GM12878 (cell line): ENCODE results near the gene PNMT. TPM values are rescaled to one million over a fixed set of nuclear protein-coding genes. Genes with fewer than 3 reads are reported as not detected.
A peak's percentile ranks its signal among the peaks of the same experiment; 100 is the strongest.

Experiments
- ATF7 ChIP-seq: fragments of 450-650 bp; IDR thresholded peaks from 2 replicates; pipeline ENCODE4 v1.6.1; 2016; ENCODE audit warnings: low read depth, mild to moderate bottlenecking
- BCL11A ChIP-seq: IDR thresholded peaks from 2 replicates; pipeline ENCODE4 v1.6.1; 2011; ENCODE audit warnings: low read depth, low read length
- DPF2 ChIP-seq: fragments of 450-650 bp; IDR thresholded peaks from 2 replicates; pipeline ENCODE4 v1.6.1; 2017; ENCODE audit warnings: mild to moderate bottlenecking
- GATAD2B ChIP-seq: fragments of 450-650 bp; conservative IDR thresholded peaks from 2 replicates; pipeline ENCODE4 v1.6.1; 2017; ENCODE audit warnings: low read depth, mild to moderate bottlenecking, moderate library complexity
- HDAC2 ChIP-seq: fragments of 200-600 bp; sonication (generic); IDR thresholded peaks from 2 replicates; pipeline ENCODE4 v1.6.1; 2017
- HDGF ChIP-seq: fragments of 450-650 bp; IDR thresholded peaks from 2 replicates; pipeline ENCODE4 v1.6.1; 2016; ENCODE audit warnings: antibody characterized with exemption
- IKZF2 ChIP-seq, 2 experiments: fragments of 450-650 bp; IDR thresholded peaks; 2 replicates each; pipeline ENCODE4 v1.6.1; 2017; ENCODE audit warnings: mild to moderate bottlenecking in 2 of 2, moderate library complexity in 2 of 2
- NBN ChIP-seq: fragments of 450-650 bp; IDR thresholded peaks from 2 replicates; pipeline ENCODE4 v1.6.1; 2016
- POU2F2 ChIP-seq: IDR thresholded peaks from 3 replicates; pipeline ENCODE4 v1.6.1; 2011; ENCODE audit warnings: low read depth, mild to moderate bottlenecking, low read length, borderline replicate concordance
- SMARCA5 ChIP-seq: fragments of 450-650 bp; IDR thresholded peaks from 2 replicates; pipeline ENCODE4 v1.6.1; 2017; ENCODE audit warnings: mild to moderate bottlenecking
- ZNF24 ChIP-seq: fragments of 450-650 bp; IDR thresholded peaks from 2 replicates; pipeline ENCODE4 v1.6.1; 2017; ENCODE audit warnings: antibody characterized with exemption, mild to moderate bottlenecking
- polyA plus RNA-seq, 11 experiments: library from polyadenylated mRNA; depleted of rRNA in 4 of 11; unstranded in 6 of 11; stranded (reverse) in 5 of 11; fragments of >200 nt; fragmentation: Nextera tagmentation in 4 of 11; fragmentation: Illumina TruSeq in 1 of 11; extraction: Ambion mirVana in 4 of 11; extraction: Trizol in 1 of 11; gene quantifications; 1 replicate in 1 of 11; 2 replicates in 10 of 11; pipeline versions ENCODE4 v1.2.1 to v1.2.3, GENCODE V29; 2011 to 2016; ENCODE audit warnings: inconsistent platforms in 2 of 11, missing spikeins in 2 of 11, low read depth in 1 of 11
- total RNA-seq, 4 experiments: library from RNA; depleted of rRNA in 3 of 4; stranded (reverse); fragments of >200 nt in 3 of 4; fragmentation: Illumina TruSeq in 1 of 4; extraction: Trizol in 1 of 4; gene quantifications; 2 replicates each; pipeline versions ENCODE4 v1.2.1 to v1.2.3, GENCODE V29; 2013 to 2021
- TF ChIP-seq, protein P1 (sequence below): fragments of 450-650 bp; IDR thresholded peaks from 2 replicates; pipeline ENCODE4 v1.6.1; 2017; ENCODE audit warnings: low read depth, mild to moderate bottlenecking, moderate library complexity
- TF ChIP-seq, protein P2 (sequence below): fragments of 450-650 bp; conservative IDR thresholded peaks from 2 replicates; pipeline ENCODE4 v1.6.1; 2017; ENCODE audit warnings: mild to moderate bottlenecking, moderate library complexity
- TF ChIP-seq, protein P3 (sequence below): fragments of 450-650 bp; IDR thresholded peaks from 2 replicates; pipeline ENCODE4 v1.6.1; 2017; ENCODE audit warnings: mild to moderate bottlenecking, moderate library complexity
- TF ChIP-seq, protein P4 (sequence below): IDR thresholded peaks from 2 replicates; pipeline ENCODE4 v1.6.1; 2012; ENCODE audit warnings: low read depth, low read length, improper control_type of control experiment
- TF ChIP-seq, protein P5 (sequence below): fragments of 450-650 bp; IDR thresholded peaks from 2 replicates; pipeline ENCODE4 v1.6.1; 2017; ENCODE audit warnings: mild to moderate bottlenecking
- TF ChIP-seq, protein P6 (sequence below): fragments of 450-650 bp; IDR thresholded peaks from 2 replicates; pipeline ENCODE4 v1.6.1; 2017; ENCODE audit warnings: mild to moderate bottlenecking, low read depth, inconsistent platforms; ENCODE audit not compliant: poor library complexity, severe bottlenecking

The PNMT gene
- total and polyA plus RNA-seq, 10 of the 15 experiments (the other 5 are each of a cell fraction or from before 2014, with no cell fraction given), result not detected

DNA sequence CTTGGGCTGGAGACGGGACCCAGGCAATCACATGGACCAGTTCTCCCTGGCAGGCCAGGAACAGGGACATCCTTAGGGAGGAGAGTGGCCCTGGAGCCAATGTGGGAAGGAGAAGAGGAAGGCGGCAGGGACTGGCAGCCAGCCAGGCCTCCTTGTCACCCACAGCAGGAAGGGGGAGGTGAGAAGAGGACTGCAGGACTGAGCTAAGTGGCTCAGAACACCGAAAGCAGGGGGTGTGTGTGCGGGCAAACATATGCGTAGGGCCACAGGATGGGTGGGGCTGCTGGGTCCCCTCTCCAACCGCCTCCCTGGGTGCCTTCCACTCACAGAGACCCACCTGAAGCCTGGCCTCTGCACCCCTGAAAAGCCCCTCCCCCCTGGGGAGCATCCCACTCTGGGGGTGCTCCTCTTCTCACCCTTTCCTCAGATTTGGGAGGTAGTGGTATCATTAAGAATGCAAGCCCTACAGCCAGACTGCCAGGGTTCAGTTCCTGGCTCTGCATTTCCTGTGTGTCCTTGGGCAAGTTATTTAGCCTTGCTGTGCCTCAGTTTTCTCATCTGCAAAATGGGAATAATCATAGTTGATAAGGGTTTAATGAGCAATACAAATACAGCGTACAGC lies 8.1 kb downstream of the PNMT start (continued):
- TF ChIP-seq, protein P1, sequence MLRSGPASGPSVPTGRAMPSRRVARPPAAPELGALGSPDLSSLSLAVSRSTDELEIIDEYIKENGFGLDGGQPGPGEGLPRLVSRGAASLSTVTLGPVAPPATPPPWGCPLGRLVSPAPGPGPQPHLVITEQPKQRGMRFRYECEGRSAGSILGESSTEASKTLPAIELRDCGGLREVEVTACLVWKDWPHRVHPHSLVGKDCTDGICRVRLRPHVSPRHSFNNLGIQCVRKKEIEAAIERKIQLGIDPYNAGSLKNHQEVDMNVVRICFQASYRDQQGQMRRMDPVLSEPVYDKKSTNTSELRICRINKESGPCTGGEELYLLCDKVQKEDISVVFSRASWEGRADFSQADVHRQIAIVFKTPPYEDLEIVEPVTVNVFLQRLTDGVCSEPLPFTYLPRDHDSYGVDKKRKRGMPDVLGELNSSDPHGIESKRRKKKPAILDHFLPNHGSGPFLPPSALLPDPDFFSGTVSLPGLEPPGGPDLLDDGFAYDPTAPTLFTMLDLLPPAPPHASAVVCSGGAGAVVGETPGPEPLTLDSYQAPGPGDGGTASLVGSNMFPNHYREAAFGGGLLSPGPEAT, result peak; percentile 64
- TF ChIP-seq HDGF, result peak; percentile 79
- TF ChIP-seq HDAC2, result no peak
- no peak for TF ChIP-seq ZNF24
- peak; percentile 55; the same call in 1 of the 2 replicates for TF ChIP-seq NBN
- TF ChIP-seq, protein P2, sequence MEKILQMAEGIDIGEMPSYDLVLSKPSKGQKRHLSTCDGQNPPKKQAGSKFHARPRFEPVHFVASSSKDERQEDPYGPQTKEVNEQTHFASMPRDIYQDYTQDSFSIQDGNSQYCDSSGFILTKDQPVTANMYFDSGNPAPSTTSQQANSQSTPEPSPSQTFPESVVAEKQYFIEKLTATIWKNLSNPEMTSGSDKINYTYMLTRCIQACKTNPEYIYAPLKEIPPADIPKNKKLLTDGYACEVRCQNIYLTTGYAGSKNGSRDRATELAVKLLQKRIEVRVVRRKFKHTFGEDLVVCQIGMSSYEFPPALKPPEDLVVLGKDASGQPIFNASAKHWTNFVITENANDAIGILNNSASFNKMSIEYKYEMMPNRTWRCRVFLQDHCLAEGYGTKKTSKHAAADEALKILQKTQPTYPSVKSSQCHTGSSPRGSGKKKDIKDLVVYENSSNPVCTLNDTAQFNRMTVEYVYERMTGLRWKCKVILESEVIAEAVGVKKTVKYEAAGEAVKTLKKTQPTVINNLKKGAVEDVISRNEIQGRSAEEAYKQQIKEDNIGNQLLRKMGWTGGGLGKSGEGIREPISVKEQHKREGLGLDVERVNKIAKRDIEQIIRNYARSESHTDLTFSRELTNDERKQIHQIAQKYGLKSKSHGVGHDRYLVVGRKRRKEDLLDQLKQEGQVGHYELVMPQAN, result 0 out of 2 replicates have a peak, but pooled peaks have one; percentile 14
- 0 out of 2 replicates have a peak, but pooled peaks have one; percentile 8 for TF ChIP-seq BCL11A
- TF ChIP-seq, protein P3, sequence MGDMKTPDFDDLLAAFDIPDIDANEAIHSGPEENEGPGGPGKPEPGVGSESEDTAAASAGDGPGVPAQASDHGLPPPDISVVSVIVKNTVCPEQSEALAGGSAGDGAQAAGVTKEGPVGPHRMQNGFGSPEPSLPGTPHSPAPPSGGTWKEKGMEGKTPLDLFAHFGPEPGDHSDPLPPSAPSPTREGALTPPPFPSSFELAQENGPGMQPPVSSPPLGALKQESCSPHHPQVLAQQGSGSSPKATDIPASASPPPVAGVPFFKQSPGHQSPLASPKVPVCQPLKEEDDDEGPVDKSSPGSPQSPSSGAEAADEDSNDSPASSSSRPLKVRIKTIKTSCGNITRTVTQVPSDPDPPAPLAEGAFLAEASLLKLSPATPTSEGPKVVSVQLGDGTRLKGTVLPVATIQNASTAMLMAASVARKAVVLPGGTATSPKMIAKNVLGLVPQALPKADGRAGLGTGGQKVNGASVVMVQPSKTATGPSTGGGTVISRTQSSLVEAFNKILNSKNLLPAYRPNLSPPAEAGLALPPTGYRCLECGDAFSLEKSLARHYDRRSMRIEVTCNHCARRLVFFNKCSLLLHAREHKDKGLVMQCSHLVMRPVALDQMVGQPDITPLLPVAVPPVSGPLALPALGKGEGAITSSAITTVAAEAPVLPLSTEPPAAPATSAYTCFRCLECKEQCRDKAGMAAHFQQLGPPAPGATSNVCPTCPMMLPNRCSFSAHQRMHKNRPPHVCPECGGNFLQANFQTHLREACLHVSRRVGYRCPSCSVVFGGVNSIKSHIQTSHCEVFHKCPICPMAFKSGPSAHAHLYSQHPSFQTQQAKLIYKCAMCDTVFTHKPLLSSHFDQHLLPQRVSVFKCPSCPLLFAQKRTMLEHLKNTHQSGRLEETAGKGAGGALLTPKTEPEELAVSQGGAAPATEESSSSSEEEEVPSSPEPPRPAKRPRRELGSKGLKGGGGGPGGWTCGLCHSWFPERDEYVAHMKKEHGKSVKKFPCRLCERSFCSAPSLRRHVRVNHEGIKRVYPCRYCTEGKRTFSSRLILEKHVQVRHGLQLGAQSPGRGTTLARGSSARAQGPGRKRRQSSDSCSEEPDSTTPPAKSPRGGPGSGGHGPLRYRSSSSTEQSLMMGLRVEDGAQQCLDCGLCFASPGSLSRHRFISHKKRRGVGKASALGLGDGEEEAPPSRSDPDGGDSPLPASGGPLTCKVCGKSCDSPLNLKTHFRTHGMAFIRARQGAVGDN, result 0 out of 2 replicates have a peak, but pooled peaks have one; percentile 45
- no peak for TF ChIP-seq POU2F2
- TF ChIP-seq SMARCA5, result peak; percentile 87
- 0 out of 2 replicates have a peak, but pooled peaks have one; percentile 40 for TF ChIP-seq GATAD2B
- TF ChIP-seq, protein P4, sequence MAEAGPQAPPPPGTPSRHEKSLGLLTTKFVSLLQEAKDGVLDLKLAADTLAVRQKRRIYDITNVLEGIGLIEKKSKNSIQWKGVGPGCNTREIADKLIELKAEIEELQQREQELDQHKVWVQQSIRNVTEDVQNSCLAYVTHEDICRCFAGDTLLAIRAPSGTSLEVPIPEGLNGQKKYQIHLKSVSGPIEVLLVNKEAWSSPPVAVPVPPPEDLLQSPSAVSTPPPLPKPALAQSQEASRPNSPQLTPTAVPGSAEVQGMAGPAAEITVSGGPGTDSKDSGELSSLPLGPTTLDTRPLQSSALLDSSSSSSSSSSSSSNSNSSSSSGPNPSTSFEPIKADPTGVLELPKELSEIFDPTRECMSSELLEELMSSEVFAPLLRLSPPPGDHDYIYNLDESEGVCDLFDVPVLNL, result no peak
- TF ChIP-seq, protein P5, sequence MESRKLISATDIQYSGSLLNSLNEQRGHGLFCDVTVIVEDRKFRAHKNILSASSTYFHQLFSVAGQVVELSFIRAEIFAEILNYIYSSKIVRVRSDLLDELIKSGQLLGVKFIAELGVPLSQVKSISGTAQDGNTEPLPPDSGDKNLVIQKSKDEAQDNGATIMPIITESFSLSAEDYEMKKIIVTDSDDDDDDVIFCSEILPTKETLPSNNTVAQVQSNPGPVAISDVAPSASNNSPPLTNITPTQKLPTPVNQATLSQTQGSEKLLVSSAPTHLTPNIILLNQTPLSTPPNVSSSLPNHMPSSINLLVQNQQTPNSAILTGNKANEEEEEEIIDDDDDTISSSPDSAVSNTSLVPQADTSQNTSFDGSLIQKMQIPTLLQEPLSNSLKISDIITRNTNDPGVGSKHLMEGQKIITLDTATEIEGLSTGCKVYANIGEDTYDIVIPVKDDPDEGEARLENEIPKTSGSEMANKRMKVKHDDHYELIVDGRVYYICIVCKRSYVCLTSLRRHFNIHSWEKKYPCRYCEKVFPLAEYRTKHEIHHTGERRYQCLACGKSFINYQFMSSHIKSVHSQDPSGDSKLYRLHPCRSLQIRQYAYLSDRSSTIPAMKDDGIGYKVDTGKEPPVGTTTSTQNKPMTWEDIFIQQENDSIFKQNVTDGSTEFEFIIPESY, result no peak
- peak; percentile 80 for TF ChIP-seq DPF2
- TF ChIP-seq, protein P6, sequence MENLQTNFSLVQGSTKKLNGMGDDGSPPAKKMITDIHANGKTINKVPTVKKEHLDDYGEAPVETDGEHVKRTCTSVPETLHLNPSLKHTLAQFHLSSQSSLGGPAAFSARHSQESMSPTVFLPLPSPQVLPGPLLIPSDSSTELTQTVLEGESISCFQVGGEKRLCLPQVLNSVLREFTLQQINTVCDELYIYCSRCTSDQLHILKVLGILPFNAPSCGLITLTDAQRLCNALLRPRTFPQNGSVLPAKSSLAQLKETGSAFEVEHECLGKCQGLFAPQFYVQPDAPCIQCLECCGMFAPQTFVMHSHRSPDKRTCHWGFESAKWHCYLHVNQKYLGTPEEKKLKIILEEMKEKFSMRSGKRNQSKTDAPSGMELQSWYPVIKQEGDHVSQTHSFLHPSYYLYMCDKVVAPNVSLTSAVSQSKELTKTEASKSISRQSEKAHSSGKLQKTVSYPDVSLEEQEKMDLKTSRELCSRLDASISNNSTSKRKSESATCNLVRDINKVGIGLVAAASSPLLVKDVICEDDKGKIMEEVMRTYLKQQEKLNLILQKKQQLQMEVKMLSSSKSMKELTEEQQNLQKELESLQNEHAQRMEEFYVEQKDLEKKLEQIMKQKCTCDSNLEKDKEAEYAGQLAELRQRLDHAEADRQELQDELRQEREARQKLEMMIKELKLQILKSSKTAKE, result peak; percentile 22
- peak; percentile 38 for TF ChIP-seq ATF7
- TF ChIP-seq IKZF2 (IDR thresholded peaks at IDR 0.05), result peak; percentile 74 to 82
